ENCODE measurements around the gene CELF2. TPM values are rescaled to one million over a fixed set of nuclear protein-coding genes. Genes with fewer than 3 reads are reported as not detected.
"Not testable (repeated sequence)": the region's sequence is repeated elsewhere in the genome, so short reads cannot be mapped to it uniquely, and the experiment has no call there.

CELF2 gene
- total RNA-seq, 2 experiments from 2014 or later = 179 to 182 TPM

GRCh38 chr10:11110539-11110938 lies 92.9 kb downstream of the CELF2 start:
- no peak for DNase-seq
- CTCF ChIA-PET = interaction anchor here (1.1 to 3.8 kb wide), 6 partner anchors 40 to 160 kb away, joined by 3 to 19 read pairs (median 6); no protein-coding TSS in a partner anchor
- H3K4me1 Mint-ChIP-seq (ENCODE audit: low read depth) = peaks cover 14% of the 10 kb centered on the region
- no peak for ATAC-seq
- no peak overlapping the region for H3K4me3 Mint-ChIP-seq
- H3K27ac Mint-ChIP-seq = no peak overlapping the region
- H3K27me3 Mint-ChIP-seq (ENCODE audit: low read depth) = no peaks in the 10 kb centered on the region
- no peaks in the 10 kb centered on the region for H3K9me3 Mint-ChIP-seq (ENCODE audit: insufficient read depth)
- POLR2A ChIA-PET = interaction anchor here (1.1 to 1.5 kb wide), 3 partner anchors 69 to 160 kb away, joined by 3 to 6 read pairs (median 3); no protein-coding TSS in a partner anchor
- peaks cover 3% of the 10 kb centered on the region for H3K36me3 Mint-ChIP-seq (ENCODE audit: low read depth)

- no peak overlapping the region for H3K27ac Mint-ChIP-seq
- no peaks in the 10 kb centered on the region for H3K27me3 Mint-ChIP-seq (ENCODE audit: low read depth)
- CTCF ChIA-PET = interaction anchor here (1.1 to 3.8 kb wide), 8 partner anchors 13 to 159 kb away, joined by 3 to 25 read pairs (median 7); no protein-coding TSS in a partner anchor
- peaks cover 10% of the 10 kb centered on the region for H3K4me1 Mint-ChIP-seq (ENCODE audit: low read depth)
- H3K4me3 Mint-ChIP-seq = no peak overlapping the region
- H3K36me3 Mint-ChIP-seq (ENCODE audit: low read depth) = peaks cover 3% of the 10 kb centered on the region
- no peaks in the 10 kb centered on the region for H3K9me3 Mint-ChIP-seq (ENCODE audit: insufficient read depth)
- POLR2A ChIA-PET = interaction anchor here (1.1 to 3.1 kb wide), 3 partner anchors 53 to 159 kb away, joined by 3 to 29 read pairs (median 3); no protein-coding TSS in a partner anchor
- ATAC-seq (no peak), DNase-seq (no peak)
These were observed 93.8 kb downstream of the CELF2 start for GRCh38 chr10:11111490-11111889.

GRCh38 chr10:11112718-11113117 lies 95.0 kb downstream of the CELF2 start:
- Mint-ChIP-seq H3K36me3 (ENCODE audit: low read depth) (peaks cover 3% of the 10 kb centered on the region), H3K27ac (no peak overlapping the region), H3K4me3 (no peak overlapping the region), H3K27me3 (ENCODE audit: low read depth) (no peaks in the 10 kb centered on the region), H3K9me3 (ENCODE audit: insufficient read depth) (no peaks in the 10 kb centered on the region), H3K4me1 (ENCODE audit: low read depth) (peaks cover 10% of the 10 kb centered on the region)
- DNase-seq = no peak
- no peak for ATAC-seq
- ChIA-PET CTCF (interaction anchor here (0.7 to 3.8 kb wide), 15 partner anchors 10 to 114 kb away, joined by 3 to 25 read pairs (median 5); no protein-coding TSS in a partner anchor), POLR2A (interaction anchor here (0.8 to 3.1 kb wide), 7 partner anchors 18 to 136 kb away, joined by 3 to 29 read pairs (median 4); no protein-coding TSS in a partner anchor)

GRCh38 chr10:11113156-11113555 lies 95.5 kb downstream of the CELF2 start:
- CTCF ChIA-PET = interaction anchor here (0.8 to 3.8 kb wide), 25 partner anchors 9 to 157 kb away, joined by 3 to 25 read pairs (median 5); no protein-coding TSS in a partner anchor
- peak; percentile 95 for ATAC-seq
- no peaks in the 10 kb centered on the region for H3K9me3 Mint-ChIP-seq (ENCODE audit: insufficient read depth)
- H3K36me3 Mint-ChIP-seq (ENCODE audit: low read depth) = peaks cover 3% of the 10 kb centered on the region
- no peak overlapping the region for H3K4me3 Mint-ChIP-seq
- no peak overlapping the region for H3K27ac Mint-ChIP-seq
- no peaks in the 10 kb centered on the region for H3K27me3 Mint-ChIP-seq (ENCODE audit: low read depth)
- DNase-seq = peak; percentile 51
- peaks cover 10% of the 10 kb centered on the region for H3K4me1 Mint-ChIP-seq (ENCODE audit: low read depth)
- POLR2A ChIA-PET = interaction anchor here (0.8 to 3.1 kb wide), 7 partner anchors 26 to 135 kb away, joined by 3 to 29 read pairs (median 4); no protein-coding TSS in a partner anchor

GRCh38 chr10:11114269-11114668 lies 96.6 kb downstream of the CELF2 start:
- Mint-ChIP-seq H3K4me3 (no peak overlapping the region), H3K27ac (no peak overlapping the region), H3K27me3 (ENCODE audit: low read depth) (no peaks in the 10 kb centered on the region), H3K4me1 (ENCODE audit: low read depth) (peaks cover 10% of the 10 kb centered on the region), H3K36me3 (ENCODE audit: low read depth) (peaks cover 3% of the 10 kb centered on the region), H3K9me3 (ENCODE audit: insufficient read depth) (no peaks in the 10 kb centered on the region)
- ChIA-PET CTCF (interaction anchor here (1.0 to 3.8 kb wide), 19 partner anchors 8 to 156 kb away, joined by 3 to 25 read pairs (median 6); no protein-coding TSS in a partner anchor), POLR2A (interaction anchor here (1.7 to 3.1 kb wide), 3 partner anchors 35 to 64 kb away, joined by 4 to 29 read pairs (median 11); no protein-coding TSS in a partner anchor)
- ATAC-seq = no peak
- DNase-seq = no peak

- peaks cover 10% of the 10 kb centered on the region for H3K4me1 Mint-ChIP-seq (ENCODE audit: low read depth)
- H3K9me3 Mint-ChIP-seq (ENCODE audit: insufficient read depth) = no peaks in the 10 kb centered on the region
- POLR2A ChIA-PET = interaction anchor here (1.0 to 1.2 kb wide), 2 partner anchors 51 to 64 kb away, joined by 3 read pairs; no protein-coding TSS in a partner anchor
- H3K27ac Mint-ChIP-seq = no peak overlapping the region
- H3K27me3 Mint-ChIP-seq (ENCODE audit: low read depth) = no peaks in the 10 kb centered on the region
- no peak overlapping the region for H3K4me3 Mint-ChIP-seq
- H3K36me3 Mint-ChIP-seq (ENCODE audit: low read depth) = peaks cover under 1% of the 10 kb centered on the region
- DNase-seq (no peak), ATAC-seq (no peak)
- CTCF ChIA-PET = interaction anchor here (0.6 to 1.4 kb wide), 3 partner anchors 9 to 49 kb away, joined by 3 to 5 read pairs (median 3); no protein-coding TSS in a partner anchor
These were observed 97.7 kb downstream of the CELF2 start for GRCh38 chr10:11115337-11115736.

GRCh38 chr10:11116361-11116760 lies 98.7 kb downstream of the CELF2 start:
- CTCF ChIA-PET = no interaction called here

GRCh38 chr10:11116817-11117216 lies 99.1 kb downstream of the CELF2 start:
- ATAC-seq (no peak), DNase-seq (no peak)
- CTCF ChIA-PET = no interaction called here
- Mint-ChIP-seq H3K4me3 (no peak overlapping the region), H3K36me3 (ENCODE audit: low read depth) (no peaks in the 10 kb centered on the region), H3K9me3 (ENCODE audit: insufficient read depth) (no peaks in the 10 kb centered on the region), H3K4me1 (ENCODE audit: low read depth) (peaks cover 10% of the 10 kb centered on the region), H3K27ac (no peak overlapping the region), H3K27me3 (ENCODE audit: low read depth) (peaks cover 2% of the 10 kb centered on the region)
- POLR2A ChIA-PET = no interaction called here

More at GRCh38 chr10:11116361-11116760, 98.7 kb downstream of the CELF2 start:
- no peaks in the 10 kb centered on the region for H3K9me3 Mint-ChIP-seq (ENCODE audit: insufficient read depth)
- peaks cover 1% of the 10 kb centered on the region for H3K27me3 Mint-ChIP-seq (ENCODE audit: low read depth)
- no peak for ATAC-seq
- no peaks in the 10 kb centered on the region for H3K36me3 Mint-ChIP-seq (ENCODE audit: low read depth)
- no peak overlapping the region for H3K27ac Mint-ChIP-seq
- POLR2A ChIA-PET = no interaction called here
- H3K4me3 Mint-ChIP-seq = no peak overlapping the region
- H3K4me1 Mint-ChIP-seq (ENCODE audit: low read depth) = peaks cover 10% of the 10 kb centered on the region
- DNase-seq = no peak

- Mint-ChIP-seq H3K9me3 (ENCODE audit: insufficient read depth) (peaks cover 3% of the 10 kb centered on the region), H3K27ac (no peak overlapping the region), H3K4me1 (ENCODE audit: low read depth) (peaks cover 1% of the 10 kb centered on the region), H3K27me3 (ENCODE audit: low read depth) (peaks cover 4% of the 10 kb centered on the region), H3K36me3 (ENCODE audit: low read depth) (no peaks in the 10 kb centered on the region), H3K4me3 (no peak overlapping the region)
- no peak for DNase-seq
- CTCF ChIA-PET = no interaction called here
- POLR2A ChIA-PET = no interaction called here
- ATAC-seq = no peak
These were observed 101.0 kb downstream of the CELF2 start for GRCh38 chr10:11118686-11119085.

- no peaks in the 10 kb centered on the region for H3K36me3 Mint-ChIP-seq (ENCODE audit: low read depth)
- peaks cover 4% of the 10 kb centered on the region for H3K27me3 Mint-ChIP-seq (ENCODE audit: low read depth)
- POLR2A ChIA-PET = interaction anchor here (1.2 to 1.4 kb wide), 2 partner anchors 44 to 46 kb away, joined by 4 read pairs; no protein-coding TSS in a partner anchor
- ATAC-seq (no peak), DNase-seq (no peak)
- H3K9me3 Mint-ChIP-seq (ENCODE audit: insufficient read depth) = peaks cover 3% of the 10 kb centered on the region
- no peaks in the 10 kb centered on the region for H3K4me1 Mint-ChIP-seq (ENCODE audit: low read depth)
- H3K27ac Mint-ChIP-seq = no peak overlapping the region
- CTCF ChIA-PET = no interaction called here
- H3K4me3 Mint-ChIP-seq = no peak overlapping the region
These were observed 102.2 kb downstream of the CELF2 start for GRCh38 chr10:11119843-11120242.

- ATAC-seq (no peak), DNase-seq (no peak)
- Mint-ChIP-seq H3K9me3 (ENCODE audit: insufficient read depth) (peaks cover 3% of the 10 kb centered on the region), H3K27me3 (ENCODE audit: low read depth) (peaks cover 4% of the 10 kb centered on the region), H3K36me3 (ENCODE audit: low read depth) (no peaks in the 10 kb centered on the region), H3K4me3 (no peak overlapping the region), H3K27ac (no peak overlapping the region), H3K4me1 (ENCODE audit: low read depth) (no peaks in the 10 kb centered on the region)
- CTCF ChIA-PET = no interaction called here
- POLR2A ChIA-PET = interaction anchor here (1.2 to 1.4 kb wide), 2 partner anchors 43 to 45 kb away, joined by 4 read pairs; no protein-coding TSS in a partner anchor
These were observed 103.0 kb downstream of the CELF2 start for GRCh38 chr10:11120711-11121110.

- H3K4me3 Mint-ChIP-seq; POLR2A ChIA-PET; H3K4me1 Mint-ChIP-seq (ENCODE audit: low read depth); H3K27ac Mint-ChIP-seq; ATAC-seq; H3K9me3 Mint-ChIP-seq (ENCODE audit: insufficient read depth); CTCF ChIA-PET; H3K27me3 Mint-ChIP-seq (ENCODE audit: low read depth); DNase-seq; H3K36me3 Mint-ChIP-seq (ENCODE audit: low read depth): not testable (repeated sequence)
These were observed 106.2 kb downstream of the CELF2 start for GRCh38 chr10:11123892-11124291.
